GM23338 (cell line): ENCODE measurements around the gene NPNT. TPM values are rescaled to one million over a fixed set of nuclear protein-coding genes. Genes with fewer than 3 reads are reported as not detected.

Source experiments
- polyA plus RNA-seq: library from polyadenylated mRNA; unstranded; fragments of >200 nt; fragmentation: Nextera tagmentation; extraction: Ambion mirVana; gene quantifications from 2 replicates; pipeline ENCODE4 v1.2.1, GENCODE V29; 2016
- total RNA-seq: library from RNA; depleted of rRNA; stranded (reverse); fragments of >200 nt; shearing (Covaris generic); gene quantifications from 2 replicates; pipeline ENCODE4 v1.2.3, GENCODE V29; 2014; rRNA removed

NPNT gene
- total and polyA plus RNA-seq, 2 experiments from 2014 or later = 1.4 TPM

Other genes starting within 250 kb of the NPNT start
- 9.4 and 12.6 TPM in 2 replicates for gene INTS12, start 186.8 kb upstream of the NPNT start, total RNA-seq
- 12.3 and 15.3 TPM in 2 replicates for gene INTS12, start 186.8 kb upstream of the NPNT start, polyA plus RNA-seq
- gene GSTCD, start 186.7 kb upstream of the NPNT start, total RNA-seq = 34.3 and 39.1 TPM in 2 replicates
- gene GSTCD, start 186.7 kb upstream of the NPNT start, polyA plus RNA-seq = 7.9 and 11.3 TPM in 2 replicates